ENCODE measurements around the gene CDH22.

CDH22 gene

GRCh38 chr20:46214824-46215488, 93.3 kb downstream of the CDH22 start:
- Histone ChIP-seq H3K36me3 (ENCODE audit: insufficient read depth, low read depth, low read length) (no peaks in the 10 kb centered on the region), H3K4me3 (ENCODE audit: low read length) (no peak overlapping the region), H3K27ac (ENCODE audit: low read length) (no peak overlapping the region), H3K4me1 (ENCODE audit: insufficient read depth, low read length) (peaks cover 6% of the 10 kb centered on the region; the same call in 1 of the 2 replicates), H3K9me3 (ENCODE audit: insufficient read depth, low read depth, low read length) (no peaks in the 10 kb centered on the region), H3K9ac (ENCODE audit: low read depth, low read length) (no peak overlapping the region), H3K27me3 (ENCODE audit: insufficient read depth, low read length) (no peaks in the 10 kb centered on the region; the same call in 1 of the 2 replicates)

DNA sequence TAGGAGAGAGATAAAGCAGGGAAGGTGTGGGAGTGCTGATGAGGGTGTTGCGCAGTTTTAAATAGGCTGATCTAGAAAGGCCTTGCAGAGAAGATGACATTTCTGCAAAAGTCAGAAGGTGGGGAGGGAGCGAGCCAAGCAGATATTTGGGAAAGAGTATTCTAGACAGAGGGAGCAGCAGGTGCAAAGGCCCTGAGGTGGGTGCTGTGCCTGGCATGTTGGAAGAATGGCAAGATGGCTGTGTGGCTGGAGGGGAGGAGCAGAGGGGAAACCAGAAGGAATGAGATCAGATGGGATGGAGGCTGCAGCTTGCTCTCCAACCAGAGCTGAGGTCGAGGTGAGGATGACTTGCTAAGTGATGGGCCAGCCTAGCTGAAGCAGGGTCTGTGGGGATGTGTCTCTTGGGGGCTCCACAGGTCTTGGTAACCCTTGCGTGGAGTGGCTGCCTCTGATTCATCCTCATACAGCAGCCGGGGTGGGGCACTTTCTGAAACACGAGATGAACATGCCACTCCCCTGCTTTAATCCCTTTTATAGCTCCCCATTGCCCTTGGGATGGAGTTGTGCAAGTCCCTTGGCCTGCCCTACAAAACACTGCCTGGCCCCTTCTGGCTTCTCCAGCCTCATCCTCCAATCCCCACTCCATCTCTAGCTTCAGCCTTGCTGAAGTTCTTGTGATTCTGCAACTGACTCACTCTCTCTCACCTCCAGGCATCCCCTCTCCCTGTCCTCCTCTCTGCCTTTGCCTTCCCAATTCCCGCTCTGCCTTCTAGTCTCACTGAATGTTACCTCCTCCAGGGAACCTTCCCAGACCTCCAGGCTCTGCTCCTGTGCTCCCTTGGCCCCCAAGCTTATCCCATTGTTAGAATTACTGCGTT, 94.1 kb downstream of the CDH22 start:
- Histone ChIP-seq H3K27me3 (ENCODE audit: insufficient read depth, low read length) (no peaks in the 10 kb centered on the region; the same call in 1 of the 2 replicates), H3K9me3 (ENCODE audit: insufficient read depth, low read depth, low read length) (no peaks in the 10 kb centered on the region), H3K4me3 (ENCODE audit: low read length) (no peak overlapping the region), H3K4me1 (ENCODE audit: insufficient read depth, low read length) (peaks cover 6% of the 10 kb centered on the region; the same call in 1 of the 2 replicates), H3K36me3 (ENCODE audit: insufficient read depth, low read depth, low read length) (no peaks in the 10 kb centered on the region), H3K27ac (ENCODE audit: low read length) (no peak overlapping the region), H3K9ac (ENCODE audit: low read depth, low read length) (no peak overlapping the region)

DNA sequence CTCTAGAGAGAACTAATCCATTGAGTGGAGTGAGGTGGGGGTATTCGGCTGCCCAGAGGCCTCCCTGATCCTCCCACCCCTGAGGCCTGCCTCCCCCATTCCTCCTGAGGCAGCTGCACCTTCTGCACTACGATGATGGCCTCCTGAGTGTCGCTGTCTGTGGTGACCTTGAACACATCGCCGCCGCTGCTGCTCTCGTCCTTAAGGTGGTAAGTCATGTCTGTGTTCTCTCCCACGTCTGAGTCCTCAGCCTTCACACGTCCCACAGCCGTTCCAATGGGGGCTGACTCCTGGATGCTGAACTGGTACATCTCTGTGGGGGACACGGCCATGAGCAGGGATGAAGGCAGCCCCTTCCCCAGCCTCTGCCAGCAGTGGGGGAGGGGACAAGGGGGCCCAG, 95.4 kb downstream of the CDH22 start:
- H3K9ac ChIP-seq (ENCODE audit: low read depth, low read length), result no peak overlapping the region
- no peaks in the 10 kb centered on the region for H3K36me3 ChIP-seq (ENCODE audit: insufficient read depth, low read depth, low read length)
- no peak overlapping the region for H3K27ac ChIP-seq (ENCODE audit: low read length)
- H3K4me1 ChIP-seq (ENCODE audit: insufficient read depth, low read length), result peaks cover 6% of the 10 kb centered on the region; the same call in 1 of the 2 replicates
- H3K9me3 ChIP-seq (ENCODE audit: insufficient read depth, low read depth, low read length), result no peaks in the 10 kb centered on the region
- no peaks in the 10 kb centered on the region; the same call in 1 of the 2 replicates for H3K27me3 ChIP-seq (ENCODE audit: insufficient read depth, low read length)
- no peak overlapping the region for H3K4me3 ChIP-seq (ENCODE audit: low read length)

DNA sequence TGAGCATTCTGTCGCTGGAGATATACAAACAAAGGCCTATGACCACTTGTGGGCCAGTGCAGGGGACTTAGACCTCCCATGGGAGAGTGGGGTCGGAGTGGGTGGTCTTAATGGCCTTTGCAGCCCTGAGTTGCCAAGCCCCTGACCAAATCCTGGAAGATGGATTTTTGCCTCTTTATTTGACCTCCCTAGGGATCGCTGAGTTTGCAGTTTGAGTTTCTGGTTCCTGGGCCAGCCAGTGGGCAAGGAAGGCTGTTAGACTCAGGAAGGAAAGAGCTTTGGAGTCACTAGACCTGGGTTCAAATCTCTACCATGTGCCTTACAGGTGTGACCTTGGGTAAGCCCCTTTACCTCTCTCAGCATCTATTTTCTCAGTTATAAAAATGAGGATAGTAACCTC, 96.0 kb downstream of the CDH22 start:
- no peak overlapping the region for H3K4me3 ChIP-seq (ENCODE audit: low read length)

GRCh38 chr20:46211331-46211722, 97.0 kb downstream of the CDH22 start:
- Histone ChIP-seq H3K4me1 (ENCODE audit: insufficient read depth, low read length) (peaks cover 3% of the 10 kb centered on the region; the same call in 1 of the 2 replicates), H3K27ac (ENCODE audit: low read length) (no peak overlapping the region), H3K27me3 (ENCODE audit: insufficient read depth, low read length) (no peaks in the 10 kb centered on the region; the same call in 1 of the 2 replicates), H3K9ac (ENCODE audit: low read depth, low read length) (no peak overlapping the region), H3K36me3 (ENCODE audit: insufficient read depth, low read depth, low read length) (no peaks in the 10 kb centered on the region), H3K4me3 (ENCODE audit: low read length) (no peak overlapping the region), H3K9me3 (ENCODE audit: insufficient read depth, low read depth, low read length) (no peaks in the 10 kb centered on the region)

More for the DNA sequence above, 96.0 kb downstream of the CDH22 start:
- Histone ChIP-seq H3K9ac (ENCODE audit: low read depth, low read length) (no peak overlapping the region), H3K36me3 (ENCODE audit: insufficient read depth, low read depth, low read length) (no peaks in the 10 kb centered on the region), H3K27me3 (ENCODE audit: insufficient read depth, low read length) (no peaks in the 10 kb centered on the region; the same call in 1 of the 2 replicates), H3K27ac (ENCODE audit: low read length) (no peak overlapping the region), H3K4me1 (ENCODE audit: insufficient read depth, low read length) (peaks cover 6% of the 10 kb centered on the region; the same call in 1 of the 2 replicates), H3K9me3 (ENCODE audit: insufficient read depth, low read depth, low read length) (no peaks in the 10 kb centered on the region)

DNA sequence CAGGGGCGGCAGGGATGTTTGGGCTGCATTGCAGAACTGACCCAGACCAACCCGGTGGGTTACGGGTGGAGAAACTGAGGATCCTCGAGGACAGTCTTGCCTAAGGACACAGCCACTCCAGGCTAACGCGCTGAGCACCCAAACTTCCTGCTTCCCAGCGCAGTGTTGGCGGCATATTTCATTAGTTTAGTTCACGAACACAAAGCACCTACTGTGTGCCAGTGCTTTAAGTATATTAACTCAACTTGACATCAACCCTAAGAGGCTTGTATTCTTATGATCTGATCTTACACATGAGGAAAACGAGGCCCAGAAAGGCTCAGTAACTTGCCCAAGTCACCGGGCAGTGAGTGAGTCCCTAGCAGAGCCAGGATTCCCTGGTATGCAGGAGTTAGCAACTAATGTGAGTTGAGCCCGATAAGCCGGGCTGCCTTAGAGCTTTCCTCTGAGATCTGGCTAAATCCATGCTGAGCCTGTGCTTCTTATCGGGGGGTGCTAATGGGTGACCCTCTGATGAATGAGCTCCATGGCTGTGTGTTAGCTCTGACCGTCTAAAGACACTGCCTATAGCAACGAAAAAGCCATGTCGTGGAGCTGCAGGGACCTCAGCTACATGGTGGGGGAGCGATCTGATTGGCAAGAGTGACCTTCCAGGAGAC, 97.5 kb downstream of the CDH22 start:
- Histone ChIP-seq H3K36me3 (ENCODE audit: insufficient read depth, low read depth, low read length) (no peaks in the 10 kb centered on the region), H3K9ac (ENCODE audit: low read depth, low read length) (no peak overlapping the region), H3K4me3 (ENCODE audit: low read length) (no peak overlapping the region), H3K9me3 (ENCODE audit: insufficient read depth, low read depth, low read length) (no peaks in the 10 kb centered on the region), H3K27me3 (ENCODE audit: insufficient read depth, low read length) (no peaks in the 10 kb centered on the region; the same call in 1 of the 2 replicates), H3K4me1 (ENCODE audit: insufficient read depth, low read length) (no peaks in the 10 kb centered on the region), H3K27ac (ENCODE audit: low read length) (no peak overlapping the region)

GRCh38 chr20:46209930-46210671, 98.2 kb downstream of the CDH22 start:
- H3K9me3 ChIP-seq (ENCODE audit: insufficient read depth, low read depth, low read length), result no peaks in the 10 kb centered on the region
- no peaks in the 10 kb centered on the region for H3K36me3 ChIP-seq (ENCODE audit: insufficient read depth, low read depth, low read length)
- H3K4me1 ChIP-seq (ENCODE audit: insufficient read depth, low read length), result no peaks in the 10 kb centered on the region
- H3K9ac ChIP-seq (ENCODE audit: low read depth, low read length), result no peak overlapping the region
- H3K27me3 ChIP-seq (ENCODE audit: insufficient read depth, low read length), result no peaks in the 10 kb centered on the region; the same call in 1 of the 2 replicates
- H3K27ac ChIP-seq (ENCODE audit: low read length), result no peak overlapping the region
- H3K4me3 ChIP-seq (ENCODE audit: low read length), result no peak overlapping the region

- Histone ChIP-seq H3K27ac (ENCODE audit: low read length) (no peak overlapping the region), H3K36me3 (ENCODE audit: insufficient read depth, low read depth, low read length) (no peaks in the 10 kb centered on the region), H3K4me3 (ENCODE audit: low read length) (no peak overlapping the region), H3K4me1 (ENCODE audit: insufficient read depth, low read length) (peaks cover 3% of the 10 kb centered on the region; the same call in 1 of the 2 replicates), H3K9me3 (ENCODE audit: insufficient read depth, low read depth, low read length) (no peaks in the 10 kb centered on the region), H3K9ac (ENCODE audit: low read depth, low read length) (no peak overlapping the region), H3K27me3 (ENCODE audit: insufficient read depth, low read length) (no peaks in the 10 kb centered on the region)
These were observed 100.5 kb downstream of the CDH22 start for GRCh38 chr20:46207793-46208192.

- no peaks in the 10 kb centered on the region for H3K27me3 ChIP-seq (ENCODE audit: insufficient read depth, low read length)
- no peak overlapping the region for H3K27ac ChIP-seq (ENCODE audit: low read length)
- no peaks in the 10 kb centered on the region for H3K36me3 ChIP-seq (ENCODE audit: insufficient read depth, low read depth, low read length)
- no peak overlapping the region for H3K4me3 ChIP-seq (ENCODE audit: low read length)
- peaks cover 3% of the 10 kb centered on the region; the same call in 1 of the 2 replicates for H3K4me1 ChIP-seq (ENCODE audit: insufficient read depth, low read length)
- no peak overlapping the region for H3K9ac ChIP-seq (ENCODE audit: low read depth, low read length)
- no peaks in the 10 kb centered on the region for H3K9me3 ChIP-seq (ENCODE audit: insufficient read depth, low read depth, low read length)
These were observed 101.2 kb downstream of the CDH22 start for GRCh38 chr20:46206992-46207549.

DNA sequence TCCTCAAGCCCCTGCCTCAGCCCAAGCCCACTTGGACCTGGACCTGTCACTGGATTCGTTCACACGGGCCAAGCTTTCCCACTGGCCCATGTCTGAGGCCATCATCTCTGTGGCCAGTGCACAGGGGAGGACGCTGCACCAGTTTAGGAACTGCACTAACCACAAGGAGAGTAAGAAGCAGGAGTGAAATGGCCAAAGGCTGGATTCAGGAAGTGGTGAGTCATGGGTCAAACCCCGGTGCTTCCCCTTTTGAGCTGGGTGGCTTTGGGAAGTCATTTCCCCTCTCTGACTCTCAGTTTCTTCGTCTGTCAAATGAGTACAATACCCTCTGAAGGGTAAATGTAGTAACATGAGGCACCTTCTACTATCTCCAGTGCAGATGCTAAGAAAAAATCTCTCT, 102.3 kb downstream of the CDH22 start:
- Histone ChIP-seq H3K4me3 (ENCODE audit: low read length) (no peak overlapping the region), H3K27me3 (ENCODE audit: insufficient read depth, low read length) (no peaks in the 10 kb centered on the region), H3K4me1 (ENCODE audit: insufficient read depth, low read length) (peaks cover 3% of the 10 kb centered on the region; the same call in 1 of the 2 replicates), H3K9me3 (ENCODE audit: insufficient read depth, low read depth, low read length) (no peaks in the 10 kb centered on the region), H3K27ac (ENCODE audit: low read length) (no peak overlapping the region), H3K9ac (ENCODE audit: low read depth, low read length) (no peak overlapping the region), H3K36me3 (ENCODE audit: insufficient read depth, low read depth, low read length) (no peaks in the 10 kb centered on the region)

GRCh38 chr20:46205349-46205748, 102.9 kb downstream of the CDH22 start:
- Histone ChIP-seq H3K27me3 (ENCODE audit: insufficient read depth, low read length) (no peaks in the 10 kb centered on the region), H3K36me3 (ENCODE audit: insufficient read depth, low read depth, low read length) (no peaks in the 10 kb centered on the region), H3K4me1 (ENCODE audit: insufficient read depth, low read length) (peaks cover 3% of the 10 kb centered on the region; the same call in 1 of the 2 replicates), H3K9ac (ENCODE audit: low read depth, low read length) (no peak overlapping the region), H3K9me3 (ENCODE audit: insufficient read depth, low read depth, low read length) (no peaks in the 10 kb centered on the region), H3K4me3 (ENCODE audit: low read length) (no peak overlapping the region), H3K27ac (ENCODE audit: low read length) (no peak overlapping the region)
